K562 treated with DMSO at 1 percent for 48 hours (cell line): Measurements from ENCODE around the gene PAH. TPM values are rescaled to one million over a fixed set of nuclear protein-coding genes. Genes with fewer than 3 reads are reported as not detected.

Experiments used
- total RNA-seq: library from RNA; unstranded; fragments of 300-600 nt; gene quantifications from 2 replicates; pipeline ENCODE4 v1.2.3, GENCODE V29; 2022; ENCODE audit warnings: low replicate concordance; ENCODE audit errors: extremely low read depth

Gene PAH
- total RNA-seq, result not detected in 2 replicates

GRCh38 chr12:102917026-102917787, at the start of gene PAH:
TSS of gene PAH (minus strand) at chr12:102917244. CDS start at chr12:102917130, 114 bp downstream.

GRCh38 chr12:102957339-102958050, 40.5 kb upstream of the PAH start, which contains the start of gene ASCL1:
TSS of gene ASCL1 (plus strand) at chr12:102957674. CDS start at chr12:102958245, 571 bp downstream.

Other genes starting within 250 kb of the PAH start
- not detected in 2 replicates for gene ASCL1, start 40.4 kb upstream of the PAH start, total RNA-seq